Neural crest cell (in vitro differentiated cells): Measurements from ENCODE around the gene SMIM38. TPM values are rescaled to one million over a fixed set of nuclear protein-coding genes. Genes with fewer than 3 reads are reported as not detected.

Experiments used
- DNase-seq: peaks from one replicate; pipeline ENCODE4 v3.0.0; 2021; ENCODE audit warnings: low read depth, mixed read lengths, low spot score
- H3K27ac Mint-ChIP-seq: one replicate; pipeline ENCODE4 v1.8.0; 2021; ENCODE audit warnings: mild to moderate bottlenecking, mixed read lengths; ENCODE audit not compliant: unreplicated experiment
- H3K27me3 Mint-ChIP-seq: 2 replicates; pipeline ENCODE4 v1.8.0; 2021; ENCODE audit warnings: low read depth, mild to moderate bottlenecking, mixed read lengths
- H3K36me3 Mint-ChIP-seq: 2 replicates; pipeline ENCODE4 v1.8.0; 2021; ENCODE audit warnings: low read depth, mild to moderate bottlenecking, mixed read lengths
- H3K4me1 Mint-ChIP-seq: 2 replicates; pipeline ENCODE4 v1.8.0; 2021; ENCODE audit warnings: mixed read lengths
- H3K4me3 Mint-ChIP-seq: one replicate; pipeline ENCODE4 v1.8.0; 2021; ENCODE audit warnings: mild to moderate bottlenecking, mixed read lengths
- H3K9me3 Mint-ChIP-seq: 2 replicates; pipeline ENCODE4 v1.8.0; 2021; ENCODE audit warnings: mixed read lengths
- CTCF ChIP-seq: fragments of 200-600 bp; sonication (generic); conservative IDR thresholded peaks from 2 replicates; pipeline ENCODE4 v1.5.0; 2021; ENCODE audit warnings: antibody characterized with exemption, mild to moderate bottlenecking
- total RNA-seq: library from RNA; stranded (reverse); gene quantifications from 2 replicates; pipeline ENCODE4 v1.2.1, GENCODE V29; 2021

Gene SMIM38
- total RNA-seq, 1 donor from 2014 or later = 1.4 TPM

- Mint-ChIP-seq H3K4me1 (peaks cover 68% of the 10 kb centered on the region), H3K9me3 (no peaks in the 10 kb centered on the region), H3K27me3 (peaks cover 3% of the 10 kb centered on the region), H3K4me3 (peak overlapping the region; percentile 78), H3K36me3 (no peaks in the 10 kb centered on the region), H3K27ac (peak overlapping the region; percentile 99)
- TF ChIP-seq CTCF = no peak
- no peak for DNase-seq
Measured at GRCh38 chr11:69156235-69156639, 502 bp downstream of the SMIM38 start.

- Mint-ChIP-seq H3K27ac (peak overlapping the region; percentile 99), H3K27me3 (peaks cover 3% of the 10 kb centered on the region), H3K9me3 (peaks cover 3% of the 10 kb centered on the region), H3K4me1 (peaks cover 68% of the 10 kb centered on the region), H3K36me3 (peaks cover 4% of the 10 kb centered on the region), H3K4me3 (peak overlapping the region; percentile 78)
- no peak for TF ChIP-seq CTCF
- peak; percentile 34 for DNase-seq
Measured at GRCh38 chr11:69156673-69157155, 979 bp downstream of the SMIM38 start.

- no peaks in the 10 kb centered on the region for H3K27me3 Mint-ChIP-seq
- H3K36me3 Mint-ChIP-seq = peaks cover 5% of the 10 kb centered on the region
- peak overlapping the region; percentile 78 for H3K4me3 Mint-ChIP-seq
- DNase-seq = peak; percentile 77
- peaks cover 62% of the 10 kb centered on the region for H3K4me1 Mint-ChIP-seq
- no peak for TF ChIP-seq CTCF
- peaks cover 4% of the 10 kb centered on the region for H3K9me3 Mint-ChIP-seq
- peak overlapping the region; percentile 99 for H3K27ac Mint-ChIP-seq
Measured at GRCh38 chr11:69157156-69157821, 1.6 kb downstream of the SMIM38 start.

GRCh38 chr11:69157822-69158231, 2.1 kb downstream of the SMIM38 start:
- H3K4me3 Mint-ChIP-seq = no peak overlapping the region
- DNase-seq = no peak
- TF ChIP-seq CTCF = no peak
- H3K27me3 Mint-ChIP-seq = no peaks in the 10 kb centered on the region
- peaks cover 57% of the 10 kb centered on the region for H3K4me1 Mint-ChIP-seq
- peaks cover 7% of the 10 kb centered on the region for H3K9me3 Mint-ChIP-seq
- H3K36me3 Mint-ChIP-seq = peaks cover 5% of the 10 kb centered on the region
- H3K27ac Mint-ChIP-seq = peak overlapping the region; percentile 98

GRCh38 chr11:69158301-69159149, 2.8 kb downstream of the SMIM38 start:
- Mint-ChIP-seq H3K4me3 (no peak overlapping the region), H3K27me3 (no peaks in the 10 kb centered on the region), H3K36me3 (peaks cover 8% of the 10 kb centered on the region), H3K4me1 (peaks cover 50% of the 10 kb centered on the region), H3K27ac (peak overlapping the region; percentile 81), H3K9me3 (peaks cover 12% of the 10 kb centered on the region)
- DNase-seq = no peak
- no peak for TF ChIP-seq CTCF
